ENCODE results near the gene PSRC1.

The PSRC1 gene

GRCh38 chr1:109255678-109256077 lies 27.3 kb downstream of the PSRC1 start:
- no peak for TF ChIP-seq CTCF (IDR thresholded peaks at IDR 0.05; ENCODE audit: control insufficient read depth, insufficient read depth, low read depth, low read length, missing control alignments)
- no peak for DNase-seq (ENCODE audit: low read depth)
- H3K4me3 ChIP-seq (ENCODE audit: control insufficient read depth, low read depth, low read length): no peak overlapping the region

- no peak for TF ChIP-seq CTCF (IDR thresholded peaks at IDR 0.05; ENCODE audit: control insufficient read depth, insufficient read depth, low read depth, low read length, missing control alignments)
- DNase-seq (ENCODE audit: low read depth): no peak
- H3K4me3 ChIP-seq (ENCODE audit: control insufficient read depth, low read depth, low read length): no peak overlapping the region
These were observed 27.8 kb downstream of the PSRC1 start for GRCh38 chr1:109255097-109255651.

- H3K4me3 ChIP-seq (ENCODE audit: control insufficient read depth, low read depth, low read length): no peak overlapping the region
- no peak for TF ChIP-seq CTCF (IDR thresholded peaks at IDR 0.05; ENCODE audit: control insufficient read depth, insufficient read depth, low read depth, low read length, missing control alignments)
- no peak for DNase-seq (ENCODE audit: low read depth)
These were observed 28.3 kb downstream of the PSRC1 start for GRCh38 chr1:109254621-109255096.

- no peak for DNase-seq (ENCODE audit: low read depth)
- no peak for TF ChIP-seq CTCF (IDR thresholded peaks at IDR 0.05; ENCODE audit: control insufficient read depth, insufficient read depth, low read depth, low read length, missing control alignments)
- no peak overlapping the region for H3K4me3 ChIP-seq (ENCODE audit: control insufficient read depth, low read depth, low read length)
These were observed 28.9 kb downstream of the PSRC1 start for GRCh38 chr1:109253803-109254620.

- H3K4me3 ChIP-seq (ENCODE audit: control insufficient read depth, low read depth, low read length): no peak overlapping the region
- DNase-seq (ENCODE audit: low read depth): no peak
- TF ChIP-seq CTCF (IDR thresholded peaks at IDR 0.05; ENCODE audit: control insufficient read depth, insufficient read depth, low read depth, low read length, missing control alignments): no peak
These were observed 29.8 kb downstream of the PSRC1 start for GRCh38 chr1:109252893-109253802.

- TF ChIP-seq CTCF (IDR thresholded peaks at IDR 0.05; ENCODE audit: control insufficient read depth, insufficient read depth, low read depth, low read length, missing control alignments): no peak
- H3K4me3 ChIP-seq (ENCODE audit: control insufficient read depth, low read depth, low read length): no peak overlapping the region
- DNase-seq (ENCODE audit: low read depth): no peak
These were observed 30.6 kb downstream of the PSRC1 start for GRCh38 chr1:109252167-109252892.
